Transverse colon (tissue), 4 donors: Measurements from ENCODE around the gene ARHGAP8. TPM values are rescaled to one million over a fixed set of nuclear protein-coding genes. Genes with fewer than 3 reads are reported as not detected.
"Not testable (repeated sequence)": the region's sequence is repeated elsewhere in the genome, so short reads cannot be mapped to it uniquely, and the experiment has no call there.

Experiments used
- DNase-seq: peaks from one replicate; pipeline ENCODE4 v3.0.0-alpha.2; 2019
- H3K27ac ChIP-seq, 4 donors: fragments of 200-600 bp; sonication (generic); 2 replicates each; pipeline ENCODE4 v1.5.1; 2016 to 2018; ENCODE audit warnings: inconsistent platforms in 4 of 4
- H3K27me3 ChIP-seq: fragments of 200-600 bp; sonication (generic); 2 replicates; pipeline ENCODE4 v1.5.1; 2017; ENCODE audit warnings: inconsistent platforms
- H3K36me3 ChIP-seq, 4 donors: fragments of 200-600 bp; sonication (generic); 2 replicates each; pipeline ENCODE4 v1.5.1; 2017 to 2019; ENCODE audit warnings: inconsistent platforms in 4 of 4
- H3K4me1 ChIP-seq, 4 donors: fragments of 200-600 bp; sonication (generic); 2 replicates each; pipeline ENCODE4 v1.5.1; 2017 to 2020; ENCODE audit warnings: inconsistent platforms in 4 of 4
- H3K4me3 ChIP-seq, 4 donors: fragments of 200-600 bp; sonication (generic); 1 replicate in 1 of 4; 2 replicates in 3 of 4; pipeline versions ENCODE4 v1.5.1 to v1.6.1; 2017 to 2019; ENCODE audit warnings: inconsistent platforms in 4 of 4
- H3K9me3 ChIP-seq, 2 donors: fragments of 200-600 bp; sonication (generic); 2 replicates each; pipeline ENCODE4 v1.5.1; 2017 to 2019; ENCODE audit warnings: inconsistent platforms in 2 of 2
- EP300 ChIP-seq: sonication (generic); formaldehyde crosslinking; IDR thresholded peaks from one replicate; pipeline ENCODE4 v1.6.1; 2017; ENCODE audit warnings: antibody characterized with exemption, low read depth
- POLR2A ChIP-seq: fragments of 450-650 bp; IDR thresholded peaks from one replicate; pipeline ENCODE4 v1.6.1; 2016; ENCODE audit warnings: antibody characterized with exemption, mild to moderate bottlenecking, moderate library complexity
- POLR2AphosphoS5 ChIP-seq, 3 donors: sonication (generic); formaldehyde crosslinking; IDR thresholded peaks; one replicate each; pipeline ENCODE4 v1.6.1; 2016; ENCODE audit warnings: antibody characterized with exemption in 3 of 3
- WGBS, 2 donors: methylation state at CpG; one replicate each; pipeline ENCODE4 v1.1.5; 2018; ENCODE audit warnings: low coverage in 1 of 2; 5-methylcytosine and 5-hydroxymethylcytosine counted together
- in situ Hi-C, 4 donors: fragments of 200-750 bp; cut with MboI; loops; one replicate each; pipeline versions ENCODE4 v1.15.0 to v1.15.1; 2017; ENCODE audit warnings: low sequenced_read_pairs in 3 of 4, low pct_ligation_motif_present in 1 of 4, low pct_unique_long_range_greater_than_20kb in 1 of 4
- intact Hi-C: fragments of 100-400 bp; cut with DNase I; formaldehyde crosslinking; loops from one replicate; pipeline ENCODE4 v1.15.1; 2023; ENCODE audit warnings: low total_unique reads
- total RNA-seq, 4 donors: library from RNA; depleted of rRNA; stranded (reverse); fragments of >200 nt; gene quantifications; one replicate each; pipeline ENCODE4 v1.1.0, GENCODE V29; 2016
- TF ChIP-seq, protein P1 (sequence below), 5 experiments: fragments of 200-600 bp in 3 of 5; fragments of 450-650 bp in 2 of 5; sonication (generic) in 3 of 5; IDR thresholded peaks; 1 replicate in 2 of 5; 2 replicates in 3 of 5; pipeline ENCODE4 v1.5.1; 2016 to 2017; ENCODE audit warnings: antibody characterized with exemption in 5 of 5, inconsistent platforms in 3 of 5, mild to moderate bottlenecking in 2 of 5, moderate library complexity in 1 of 5

ARHGAP8 gene
- total RNA-seq, 4 donors from 2014 or later: 28.6 to 51.5 (median 31.5) TPM

DNA sequence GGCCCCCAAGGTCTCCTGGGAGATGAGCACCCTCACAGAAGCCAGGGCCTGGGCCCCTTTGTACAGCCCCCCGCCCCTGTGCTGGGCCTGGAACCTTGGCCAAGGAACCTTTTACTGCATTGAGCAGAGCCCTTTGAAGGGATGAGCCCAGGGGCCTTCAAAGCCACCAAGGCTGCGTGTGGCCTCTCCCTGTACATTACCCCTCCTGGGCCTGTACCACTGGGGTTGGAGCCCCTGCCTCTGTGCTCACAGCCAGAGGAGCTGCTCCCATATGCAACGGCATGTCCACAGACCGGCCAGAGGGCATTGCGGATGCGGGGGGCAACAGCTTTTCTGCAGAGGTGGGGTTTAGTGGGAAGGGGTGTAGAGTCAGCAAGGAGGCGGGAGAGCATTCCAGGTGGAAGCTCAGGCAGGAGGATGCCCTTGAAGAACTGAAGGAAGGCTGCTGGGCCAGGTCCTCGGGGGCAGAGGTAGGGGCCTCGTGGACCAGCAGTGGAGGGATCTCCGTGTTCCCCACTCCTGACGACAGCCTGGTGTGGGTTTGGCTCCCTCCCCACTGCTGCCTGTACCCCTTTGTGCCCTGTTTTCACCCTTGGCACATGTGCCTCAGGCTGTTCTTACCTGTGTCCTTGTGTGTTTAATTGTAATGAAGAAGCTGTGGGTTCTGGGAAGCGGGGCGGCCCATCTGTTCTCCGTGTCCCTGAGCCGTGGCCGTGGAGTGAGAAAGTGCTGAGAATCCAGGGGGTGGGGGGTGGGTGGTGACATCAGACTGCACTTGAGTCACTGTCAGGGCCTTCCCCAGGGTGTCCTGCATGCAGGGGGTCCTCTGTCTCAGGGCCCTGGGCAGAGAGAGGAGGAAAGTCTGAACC is 46.9 kb downstream of the ARHGAP8 start:
- H3K36me3 ChIP-seq: no peaks in the 10 kb centered on the region
- 90 to 100% methylated on average over 1 to 16 of the region's 16 CpGs for WGBS, 2 donors
- H3K27ac ChIP-seq: no peak overlapping the region
- H3K4me3 ChIP-seq: no peak overlapping the region
- no peak for DNase-seq
- TF ChIP-seq POLR2AphosphoS5 (IDR thresholded peaks at IDR 0.05) (no peak), POLR2A (no peak), EP300 (no peak)
- TF ChIP-seq, protein P1, sequence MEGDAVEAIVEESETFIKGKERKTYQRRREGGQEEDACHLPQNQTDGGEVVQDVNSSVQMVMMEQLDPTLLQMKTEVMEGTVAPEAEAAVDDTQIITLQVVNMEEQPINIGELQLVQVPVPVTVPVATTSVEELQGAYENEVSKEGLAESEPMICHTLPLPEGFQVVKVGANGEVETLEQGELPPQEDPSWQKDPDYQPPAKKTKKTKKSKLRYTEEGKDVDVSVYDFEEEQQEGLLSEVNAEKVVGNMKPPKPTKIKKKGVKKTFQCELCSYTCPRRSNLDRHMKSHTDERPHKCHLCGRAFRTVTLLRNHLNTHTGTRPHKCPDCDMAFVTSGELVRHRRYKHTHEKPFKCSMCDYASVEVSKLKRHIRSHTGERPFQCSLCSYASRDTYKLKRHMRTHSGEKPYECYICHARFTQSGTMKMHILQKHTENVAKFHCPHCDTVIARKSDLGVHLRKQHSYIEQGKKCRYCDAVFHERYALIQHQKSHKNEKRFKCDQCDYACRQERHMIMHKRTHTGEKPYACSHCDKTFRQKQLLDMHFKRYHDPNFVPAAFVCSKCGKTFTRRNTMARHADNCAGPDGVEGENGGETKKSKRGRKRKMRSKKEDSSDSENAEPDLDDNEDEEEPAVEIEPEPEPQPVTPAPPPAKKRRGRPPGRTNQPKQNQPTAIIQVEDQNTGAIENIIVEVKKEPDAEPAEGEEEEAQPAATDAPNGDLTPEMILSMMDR (IDR thresholded peaks at IDR 0.05): no peak
- intact Hi-C loops (no loop called here), in situ Hi-C loops (no loop called here)
- H3K4me1 ChIP-seq: no peaks in the 10 kb centered on the region
- H3K9me3 ChIP-seq: no peaks in the 10 kb centered on the region
- peaks cover 9% of the 10 kb centered on the region for H3K27me3 ChIP-seq

DNA sequence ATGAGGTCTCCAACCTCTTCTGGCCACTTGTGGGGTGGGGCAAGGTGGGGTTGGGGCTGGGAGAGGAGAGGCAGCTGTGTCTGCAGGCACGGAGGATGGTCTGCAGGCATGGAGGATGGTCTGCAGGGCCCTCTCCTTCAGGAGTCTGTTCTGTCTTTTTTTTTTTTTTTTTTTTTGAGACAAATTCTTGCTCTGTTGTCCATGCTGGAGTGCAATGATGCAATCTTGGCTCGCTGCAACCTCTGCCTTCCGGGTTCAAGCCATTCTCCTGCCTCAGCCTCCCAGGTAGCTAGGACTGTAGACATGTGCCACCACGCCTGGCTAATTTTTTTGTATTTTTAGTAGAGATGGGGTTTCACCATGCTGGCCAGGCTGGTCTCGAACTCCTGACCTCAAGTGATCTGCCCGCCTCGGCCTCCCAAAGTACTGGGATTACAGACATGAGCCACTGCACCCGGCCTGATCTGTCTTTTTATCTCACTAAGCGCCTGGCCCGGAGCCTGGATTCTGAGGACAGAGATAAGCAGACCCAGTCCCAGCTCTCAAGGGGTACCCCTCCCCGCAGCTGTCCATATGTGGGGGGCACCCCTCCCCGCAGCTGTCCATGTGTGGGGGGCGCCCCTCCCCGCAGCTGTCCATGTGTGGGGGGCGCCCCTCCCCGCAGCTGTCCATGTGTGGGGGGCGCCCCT is 47.7 kb downstream of the ARHGAP8 start:
- intact Hi-C loops, DNase-seq, H3K9me3 ChIP-seq, H3K27ac ChIP-seq, H3K4me3 ChIP-seq, H3K27me3 ChIP-seq, H3K36me3 ChIP-seq, H3K4me1 ChIP-seq: not testable (repeated sequence)
- in situ Hi-C loops: loop anchor here in 1 of 4 donors (25.0 kb wide), 1 partner anchor 287 kb away; no protein-coding TSS in a partner anchor
- 65% methylated on average over 10 of the region's 17 CpGs; no CpG with 5 or more reads in 1 of the 2 donors for WGBS, 2 donors

DNA sequence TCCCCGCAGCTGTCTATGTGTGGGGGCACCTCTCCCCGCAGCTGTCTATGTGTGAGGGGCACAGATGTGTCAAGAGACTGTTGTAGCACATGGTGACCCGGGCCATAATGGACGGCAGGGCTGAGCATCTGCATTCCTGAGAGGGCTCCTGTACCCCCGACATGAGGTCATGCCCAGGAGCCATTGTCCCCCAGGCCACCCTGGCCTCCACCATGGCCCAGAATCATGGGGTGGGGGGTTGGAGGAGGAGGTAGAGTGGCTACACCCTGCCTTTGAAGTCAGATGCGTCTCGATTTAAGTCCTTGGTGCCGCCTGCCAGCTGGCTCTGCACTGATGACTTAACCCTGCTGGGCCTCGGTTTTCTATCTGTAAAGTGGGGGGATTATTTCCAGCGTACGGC is 49.1 kb downstream of the ARHGAP8 start:
- H3K4me1 ChIP-seq: no peaks in the 10 kb centered on the region
- no peak for DNase-seq
- intact Hi-C loops (no loop called here), in situ Hi-C loops (loop anchor here in 1 of 4 donors (25.0 kb wide), 1 partner anchor 286 kb away; no protein-coding TSS in a partner anchor)
- H3K36me3 ChIP-seq: no peaks in the 10 kb centered on the region
- no peaks in the 10 kb centered on the region for H3K9me3 ChIP-seq
- WGBS, 2 donors: 57% methylated on average over 9 of the region's 11 CpGs; no CpG with 5 or more reads in 1 of the 2 donors
- TF ChIP-seq EP300: no peak
- TF ChIP-seq POLR2AphosphoS5 (IDR thresholded peaks at IDR 0.05): no peak
- TF ChIP-seq POLR2A: no peak
- TF ChIP-seq, protein P1 (IDR thresholded peaks at IDR 0.05): no peak
- H3K27ac ChIP-seq: no peak overlapping the region
- H3K4me3 ChIP-seq: no peak overlapping the region
- H3K27me3 ChIP-seq: peaks cover 9% of the 10 kb centered on the region

DNA sequence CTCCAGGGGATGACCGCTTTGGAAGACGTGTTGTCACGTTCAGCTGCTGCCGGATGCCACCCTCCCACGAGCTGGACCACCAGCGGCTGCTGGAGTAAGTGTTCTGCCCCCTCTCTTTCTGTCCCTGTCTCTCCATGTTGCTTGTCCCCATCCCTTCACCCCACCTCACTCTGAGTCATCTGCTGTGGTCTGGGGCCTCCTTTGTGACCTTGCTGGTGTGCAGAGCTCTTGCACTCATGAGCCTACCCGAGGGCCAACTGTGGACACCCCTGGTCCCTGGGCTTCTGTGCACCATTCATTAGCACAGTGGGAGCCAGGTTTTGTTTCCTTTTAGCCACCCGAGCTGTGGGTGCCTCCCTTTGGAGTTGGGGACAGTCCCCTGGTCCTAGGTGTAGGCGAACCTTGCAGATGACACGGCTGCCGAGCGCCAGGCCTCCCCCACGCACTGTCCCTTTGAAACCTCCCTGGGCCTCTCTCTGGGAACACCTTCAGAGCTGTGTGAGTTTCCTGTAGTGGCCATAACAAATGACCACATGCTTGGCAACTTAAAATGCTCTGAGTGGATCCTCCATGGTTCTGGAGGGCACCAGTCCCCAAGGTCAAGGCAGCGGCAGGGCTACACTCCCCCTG is 49.8 kb downstream of the ARHGAP8 start:
- no peak overlapping the region for H3K4me3 ChIP-seq
- intact Hi-C loops (no loop called here), in situ Hi-C loops (loop anchor here in 1 of 4 donors (25.0 kb wide), 1 partner anchor 285 kb away; no protein-coding TSS in a partner anchor)
- H3K9me3 ChIP-seq: no peaks in the 10 kb centered on the region
- no peak for DNase-seq
- TF ChIP-seq POLR2AphosphoS5 (IDR thresholded peaks at IDR 0.05) (no peak), EP300 (no peak), POLR2A (no peak)
- TF ChIP-seq, protein P1 (IDR thresholded peaks at IDR 0.05): no peak
- no peaks in the 10 kb centered on the region for H3K36me3 ChIP-seq
- H3K27me3 ChIP-seq: peaks cover 9% of the 10 kb centered on the region
- H3K4me1 ChIP-seq: no peaks in the 10 kb centered on the region
- no peak overlapping the region for H3K27ac ChIP-seq
- WGBS, 2 donors: 82% methylated on average over 14 of the region's 14 CpGs; no CpG with 5 or more reads in 1 of the 2 donors
